GM21360 (cell line): ENCODE data around the gene CDH12.
"Not testable (repeated sequence)": the region's sequence is repeated elsewhere in the genome, so short reads cannot be mapped to it uniquely, and the experiment has no call there.

ENCODE experiments used
- ATAC-seq: cut with Tn5 transposase; IDR thresholded peaks from one replicate; pipeline ENCODE4 v1.9.1; 2021; ENCODE audit warnings: mild to moderate bottlenecking, moderate library complexity; ENCODE audit not compliant: unreplicated experiment

The CDH12 gene

GRCh38 chr5:22852807-22853660, at the start of gene CDH12:
Gene CDH12, minus strand, starts transcription at chr5:22853344.
- ATAC-seq: no peak

- no peak for ATAC-seq
These were observed 48.7 kb upstream of the CDH12 start for GRCh38 chr5:22901885-22902284.

GRCh38 chr5:22900801-22901310, 47.7 kb upstream of the CDH12 start:
- no peak for ATAC-seq

- no peak for ATAC-seq
These were observed 46.2 kb upstream of the CDH12 start for GRCh38 chr5:22899341-22899740.

- no peak for ATAC-seq
These were observed 43.0 kb upstream of the CDH12 start for GRCh38 chr5:22896152-22896551.

- no peak for ATAC-seq
These were observed 39.3 kb upstream of the CDH12 start for GRCh38 chr5:22892441-22892840.

- no peak for ATAC-seq
These were observed 36.6 kb upstream of the CDH12 start for GRCh38 chr5:22889720-22890119.

GRCh38 chr5:22887566-22887965, 34.4 kb upstream of the CDH12 start:
- ATAC-seq: no peak

GRCh38 chr5:22858911-22859310, 5.8 kb upstream of the CDH12 start:
- not testable (repeated sequence) for ATAC-seq

- no peak for ATAC-seq
These were observed 2.7 kb upstream of the CDH12 start for GRCh38 chr5:22855824-22856223.

- no peak for ATAC-seq
These were observed 2.2 kb downstream of the CDH12 start for GRCh38 chr5:22850981-22851380.

GRCh38 chr5:22846693-22847092, 6.5 kb downstream of the CDH12 start:
- ATAC-seq: no peak

GRCh38 chr5:22844636-22845035, 8.5 kb downstream of the CDH12 start:
- no peak for ATAC-seq

- no peak for ATAC-seq
These were observed 9.0 kb downstream of the CDH12 start for GRCh38 chr5:22844155-22844554.

- ATAC-seq: no peak
These were observed 10.6 kb downstream of the CDH12 start for GRCh38 chr5:22842574-22842973.

GRCh38 chr5:22837803-22838202, 15.3 kb downstream of the CDH12 start:
- ATAC-seq: no peak

- ATAC-seq: no peak
These were observed 17.5 kb downstream of the CDH12 start for GRCh38 chr5:22835686-22836085.

- ATAC-seq: no peak
These were observed 59.7 kb downstream of the CDH12 start for GRCh38 chr5:22793463-22793862.

- ATAC-seq: no peak
These were observed 65.3 kb downstream of the CDH12 start for GRCh38 chr5:22787807-22788206.

- no peak for ATAC-seq
These were observed 65.7 kb downstream of the CDH12 start for GRCh38 chr5:22787398-22787797.

GRCh38 chr5:22780756-22781155, 72.4 kb downstream of the CDH12 start:
- ATAC-seq: no peak

- no peak for ATAC-seq
These were observed 73.6 kb downstream of the CDH12 start for GRCh38 chr5:22779499-22779898.

- no peak for ATAC-seq
These were observed 76.9 kb downstream of the CDH12 start for GRCh38 chr5:22776285-22776684.
